C4-2B (cell line): Measurements from ENCODE around the gene AQP12A.

Experiments used
- ZFX ChIP-seq: fragments of 450-650 bp; IDR thresholded peaks from 2 replicates; pipeline ENCODE4 v1.6.1; 2017
- TF ChIP-seq, protein P1 (sequence below): fragments of 450-650 bp; conservative IDR thresholded peaks from 2 replicates; pipeline ENCODE4 v1.5.1; 2017; ENCODE audit warnings: mild to moderate bottlenecking

DNA sequence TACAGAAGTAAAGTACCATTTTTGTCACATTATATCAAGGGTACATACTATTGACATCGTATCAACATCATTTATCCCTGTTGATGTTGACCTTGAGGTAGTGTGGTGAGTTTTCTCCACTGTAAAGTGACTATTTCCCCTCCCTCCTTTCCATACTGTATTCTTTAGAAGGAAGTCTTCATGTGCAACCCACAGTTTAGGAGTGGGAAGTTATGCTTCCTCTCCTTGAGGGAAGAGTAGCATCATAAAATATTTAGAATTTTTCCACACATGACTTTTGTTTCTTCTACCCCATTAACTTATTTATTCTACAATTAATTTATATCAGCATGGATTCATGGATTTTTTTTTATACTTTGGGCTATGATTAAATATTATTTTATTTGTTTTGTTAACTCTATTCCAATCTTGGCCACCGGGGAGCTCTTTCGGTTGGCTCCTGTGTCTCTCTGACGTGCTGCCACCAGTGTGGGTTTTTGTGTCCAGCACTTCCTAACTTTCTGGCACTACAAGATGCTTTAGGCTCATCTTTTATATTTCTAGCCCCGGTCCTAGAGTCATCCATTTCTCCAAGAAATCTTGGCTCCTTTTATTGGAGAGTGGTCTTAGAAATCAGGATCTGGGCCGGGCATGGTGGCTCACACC lies 28.0 kb upstream of the AQP12A start:
- TF ChIP-seq, protein P1, sequence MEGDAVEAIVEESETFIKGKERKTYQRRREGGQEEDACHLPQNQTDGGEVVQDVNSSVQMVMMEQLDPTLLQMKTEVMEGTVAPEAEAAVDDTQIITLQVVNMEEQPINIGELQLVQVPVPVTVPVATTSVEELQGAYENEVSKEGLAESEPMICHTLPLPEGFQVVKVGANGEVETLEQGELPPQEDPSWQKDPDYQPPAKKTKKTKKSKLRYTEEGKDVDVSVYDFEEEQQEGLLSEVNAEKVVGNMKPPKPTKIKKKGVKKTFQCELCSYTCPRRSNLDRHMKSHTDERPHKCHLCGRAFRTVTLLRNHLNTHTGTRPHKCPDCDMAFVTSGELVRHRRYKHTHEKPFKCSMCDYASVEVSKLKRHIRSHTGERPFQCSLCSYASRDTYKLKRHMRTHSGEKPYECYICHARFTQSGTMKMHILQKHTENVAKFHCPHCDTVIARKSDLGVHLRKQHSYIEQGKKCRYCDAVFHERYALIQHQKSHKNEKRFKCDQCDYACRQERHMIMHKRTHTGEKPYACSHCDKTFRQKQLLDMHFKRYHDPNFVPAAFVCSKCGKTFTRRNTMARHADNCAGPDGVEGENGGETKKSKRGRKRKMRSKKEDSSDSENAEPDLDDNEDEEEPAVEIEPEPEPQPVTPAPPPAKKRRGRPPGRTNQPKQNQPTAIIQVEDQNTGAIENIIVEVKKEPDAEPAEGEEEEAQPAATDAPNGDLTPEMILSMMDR, result no peak
- no peak for TF ChIP-seq ZFX
